ENCODE measurements around the gene NPBWR2. TPM values are rescaled to one million over a fixed set of nuclear protein-coding genes. Genes with fewer than 3 reads are reported as not detected.
"Not testable (repeated sequence)": the region's sequence is repeated elsewhere in the genome, so short reads cannot be mapped to it uniquely, and the experiment has no call there.

NPBWR2 gene
- total RNA-seq, 1 donor from 2014 or later, result not detected

DNA sequence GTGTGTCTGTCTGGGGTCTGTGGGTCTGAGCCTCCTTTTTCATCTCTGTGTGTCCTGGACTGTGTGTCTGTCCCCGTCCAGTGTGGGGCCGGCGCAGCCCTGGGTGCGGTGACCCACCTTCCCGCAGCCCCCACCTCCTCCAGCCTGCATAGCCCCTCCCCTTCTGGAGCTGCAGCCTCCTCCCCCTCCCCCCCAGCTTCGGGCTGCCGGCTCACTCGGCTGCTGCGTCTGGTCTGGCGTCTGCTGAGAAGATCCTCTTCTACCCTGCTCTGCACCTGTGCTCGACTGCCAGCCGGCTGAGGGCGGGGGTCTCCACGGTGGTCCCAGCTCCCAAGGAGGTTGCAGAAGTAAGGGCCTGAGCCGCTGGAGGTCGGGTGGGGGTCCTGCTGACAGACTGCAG is 15.6 kb downstream of the NPBWR2 start:
- Mint-ChIP-seq H3K36me3 (ENCODE audit: low read depth, unreplicated experiment) (peaks cover under 1% of the 10 kb centered on the region), H3K4me3 (ENCODE audit: unreplicated experiment) (no peak overlapping the region), H3K9me3 (ENCODE audit: unreplicated experiment) (no peaks in the 10 kb centered on the region), H3K27me3 (ENCODE audit: low read depth, unreplicated experiment) (peaks cover 38% of the 10 kb centered on the region), H3K27ac (ENCODE audit: unreplicated experiment) (no peak overlapping the region), H3K4me1 (ENCODE audit: low read depth, unreplicated experiment) (peaks cover 2% of the 10 kb centered on the region)
- H3K79me2 ChIP-seq (ENCODE audit: insufficient read depth, low read length), result no peaks in the 10 kb centered on the region
- TF ChIP-seq EZH2 (IDR thresholded peaks at IDR 0.05; ENCODE audit: insufficient read depth, low read length) (no peak), CTCF (IDR thresholded peaks at IDR 0.05; ENCODE audit: insufficient read depth, low read depth, low read length) (no peak)
- H3K36me3 ChIP-seq (ENCODE audit: insufficient read depth, low read length), result no peaks in the 10 kb centered on the region
- H2AFZ ChIP-seq (ENCODE audit: low read depth, low read length), result no peak overlapping the region
- peaks cover 4% of the 10 kb centered on the region for H4K20me1 ChIP-seq (ENCODE audit: insufficient read depth, low read length)
- FAIRE-seq (no peak), DNase-seq (ENCODE audit: low read depth) (no peak)
- peaks cover 2% of the 10 kb centered on the region for H3K9me3 ChIP-seq (ENCODE audit: insufficient read depth, low read depth, low read length)
- no peaks in the 10 kb centered on the region for H3K4me1 ChIP-seq (ENCODE audit: insufficient read depth, low read length)
- no peak overlapping the region for H3K4me2 ChIP-seq (ENCODE audit: low read length)
- no peak overlapping the region for H3K4me3 ChIP-seq (ENCODE audit: insufficient read depth, low read depth, low read length)
- peaks cover 20% of the 10 kb centered on the region for H3K27me3 ChIP-seq (ENCODE audit: insufficient read depth, low read length)
- no peak overlapping the region for H3K9ac ChIP-seq (ENCODE audit: low read length)
- no peak overlapping the region for H3K27ac ChIP-seq (ENCODE audit: low read depth, low read length)

- no peak overlapping the region for H3K4me3 ChIP-seq (ENCODE audit: insufficient read depth, low read depth, low read length)
- Mint-ChIP-seq H3K36me3 (ENCODE audit: low read depth, unreplicated experiment) (no peaks in the 10 kb centered on the region), H3K27me3 (ENCODE audit: low read depth, unreplicated experiment) (peaks cover 39% of the 10 kb centered on the region), H3K4me1 (ENCODE audit: low read depth, unreplicated experiment) (peaks cover 2% of the 10 kb centered on the region), H3K4me3 (ENCODE audit: unreplicated experiment) (no peak overlapping the region), H3K9me3 (ENCODE audit: unreplicated experiment) (no peaks in the 10 kb centered on the region), H3K27ac (ENCODE audit: unreplicated experiment) (no peak overlapping the region)
- H3K4me2 ChIP-seq (ENCODE audit: low read length), result no peak overlapping the region
- peaks cover 20% of the 10 kb centered on the region for H3K27me3 ChIP-seq (ENCODE audit: insufficient read depth, low read length)
- H3K9ac ChIP-seq (ENCODE audit: low read length), result no peak overlapping the region
- TF ChIP-seq EZH2 (IDR thresholded peaks at IDR 0.05; ENCODE audit: insufficient read depth, low read length) (no peak), CTCF (IDR thresholded peaks at IDR 0.05; ENCODE audit: insufficient read depth, low read depth, low read length) (no peak)
- no peak overlapping the region for H3K27ac ChIP-seq (ENCODE audit: low read depth, low read length)
- peaks cover 2% of the 10 kb centered on the region for H3K9me3 ChIP-seq (ENCODE audit: insufficient read depth, low read depth, low read length)
- no peaks in the 10 kb centered on the region for H3K79me2 ChIP-seq (ENCODE audit: insufficient read depth, low read length)
- no peak for DNase-seq (ENCODE audit: low read depth)
- FAIRE-seq, result no peak
- no peaks in the 10 kb centered on the region for H3K36me3 ChIP-seq (ENCODE audit: insufficient read depth, low read length)
- H3K4me1 ChIP-seq (ENCODE audit: insufficient read depth, low read length), result no peaks in the 10 kb centered on the region
- peaks cover 4% of the 10 kb centered on the region for H4K20me1 ChIP-seq (ENCODE audit: insufficient read depth, low read length)
- H2AFZ ChIP-seq (ENCODE audit: low read depth, low read length), result no peak overlapping the region
Measured at GRCh38 chr20:64091340-64091739, 16.0 kb downstream of the NPBWR2 start.

DNA sequence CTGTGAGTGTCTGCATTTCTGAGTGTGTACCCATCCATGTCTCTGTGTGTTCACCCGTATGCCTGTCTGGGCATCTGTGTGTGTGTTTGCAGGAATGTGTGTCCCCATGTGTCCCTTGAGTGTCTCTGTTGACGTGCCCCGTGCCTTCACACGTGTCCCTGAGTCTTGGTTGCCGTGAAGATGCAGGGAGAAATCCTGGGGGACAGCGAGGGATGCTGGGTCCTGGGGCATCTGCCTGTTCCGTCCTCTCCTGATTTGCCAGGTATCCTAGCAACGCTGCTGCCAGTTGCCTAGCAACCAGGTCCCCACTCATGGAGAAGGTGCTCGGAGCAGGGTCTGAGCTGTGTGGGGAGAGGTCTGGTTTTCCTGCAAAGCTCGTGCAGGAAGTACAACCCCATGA is 17.2 kb downstream of the NPBWR2 start:
- H3K4me1 Mint-ChIP-seq (ENCODE audit: low read depth, unreplicated experiment), result peaks cover 2% of the 10 kb centered on the region
- no peak for FAIRE-seq
- Histone ChIP-seq H3K4me3 (ENCODE audit: insufficient read depth, low read depth, low read length) (no peak overlapping the region), H3K4me2 (ENCODE audit: low read length) (no peak overlapping the region), H3K4me1 (ENCODE audit: insufficient read depth, low read length) (no peaks in the 10 kb centered on the region), H3K9me3 (ENCODE audit: insufficient read depth, low read depth, low read length) (peaks cover 2% of the 10 kb centered on the region), H3K27ac (ENCODE audit: low read depth, low read length) (no peak overlapping the region), H3K36me3 (ENCODE audit: insufficient read depth, low read length) (no peaks in the 10 kb centered on the region), H3K79me2 (ENCODE audit: insufficient read depth, low read length) (no peaks in the 10 kb centered on the region), H2AFZ (ENCODE audit: low read depth, low read length) (no peak overlapping the region), H3K27me3 (ENCODE audit: insufficient read depth, low read length) (peaks cover 31% of the 10 kb centered on the region), H3K9ac (ENCODE audit: low read length) (no peak overlapping the region), H4K20me1 (ENCODE audit: insufficient read depth, low read length) (peaks cover 4% of the 10 kb centered on the region)
- H3K9me3 Mint-ChIP-seq (ENCODE audit: unreplicated experiment), result peaks cover 2% of the 10 kb centered on the region
- no peaks in the 10 kb centered on the region for H3K36me3 Mint-ChIP-seq (ENCODE audit: low read depth, unreplicated experiment)
- peaks cover 45% of the 10 kb centered on the region for H3K27me3 Mint-ChIP-seq (ENCODE audit: low read depth, unreplicated experiment)
- peak overlapping the region; percentile 12 for H3K27ac Mint-ChIP-seq (ENCODE audit: unreplicated experiment)
- no peak for TF ChIP-seq CTCF (IDR thresholded peaks at IDR 0.05; ENCODE audit: insufficient read depth, low read depth, low read length)
- no peak for TF ChIP-seq EZH2 (IDR thresholded peaks at IDR 0.05; ENCODE audit: insufficient read depth, low read length)
- no peak for DNase-seq (ENCODE audit: low read depth)
- no peak overlapping the region for H3K4me3 Mint-ChIP-seq (ENCODE audit: unreplicated experiment)

GRCh38 chr20:64088586-64088985 is 18.8 kb downstream of the NPBWR2 start:
- not testable (repeated sequence) for H3K36me3 Mint-ChIP-seq (ENCODE audit: low read depth, unreplicated experiment); FAIRE-seq; H3K4me3 ChIP-seq (ENCODE audit: insufficient read depth, low read depth, low read length); H3K4me1 ChIP-seq (ENCODE audit: insufficient read depth, low read length); H3K27ac ChIP-seq (ENCODE audit: low read depth, low read length); H3K27ac Mint-ChIP-seq (ENCODE audit: unreplicated experiment); H4K20me1 ChIP-seq (ENCODE audit: insufficient read depth, low read length); H3K9ac ChIP-seq (ENCODE audit: low read length); H3K4me3 Mint-ChIP-seq (ENCODE audit: unreplicated experiment); H3K9me3 Mint-ChIP-seq (ENCODE audit: unreplicated experiment); H2AFZ ChIP-seq (ENCODE audit: low read depth, low read length); H3K4me2 ChIP-seq (ENCODE audit: low read length); H3K79me2 ChIP-seq (ENCODE audit: insufficient read depth, low read length); DNase-seq (ENCODE audit: low read depth); H3K9me3 ChIP-seq (ENCODE audit: insufficient read depth, low read depth, low read length); H3K4me1 Mint-ChIP-seq (ENCODE audit: low read depth, unreplicated experiment); H3K36me3 ChIP-seq (ENCODE audit: insufficient read depth, low read length)
- H3K27me3 Mint-ChIP-seq (ENCODE audit: low read depth, unreplicated experiment), result peaks cover 50% of the 10 kb centered on the region
- peaks cover 41% of the 10 kb centered on the region for H3K27me3 ChIP-seq (ENCODE audit: insufficient read depth, low read length)

Measured in astrocyte (in vitro differentiated cells and primary cell).